NCI-H748 (cell line): Measurements from ENCODE around the gene TSPAN3.

Experiments used
- DNase-seq: peaks from one replicate; lab custom pipeline; 2025; ENCODE audit not compliant: unreplicated experiment; lab: John Stamatoyannopoulos, UW

Gene TSPAN3

DNA sequence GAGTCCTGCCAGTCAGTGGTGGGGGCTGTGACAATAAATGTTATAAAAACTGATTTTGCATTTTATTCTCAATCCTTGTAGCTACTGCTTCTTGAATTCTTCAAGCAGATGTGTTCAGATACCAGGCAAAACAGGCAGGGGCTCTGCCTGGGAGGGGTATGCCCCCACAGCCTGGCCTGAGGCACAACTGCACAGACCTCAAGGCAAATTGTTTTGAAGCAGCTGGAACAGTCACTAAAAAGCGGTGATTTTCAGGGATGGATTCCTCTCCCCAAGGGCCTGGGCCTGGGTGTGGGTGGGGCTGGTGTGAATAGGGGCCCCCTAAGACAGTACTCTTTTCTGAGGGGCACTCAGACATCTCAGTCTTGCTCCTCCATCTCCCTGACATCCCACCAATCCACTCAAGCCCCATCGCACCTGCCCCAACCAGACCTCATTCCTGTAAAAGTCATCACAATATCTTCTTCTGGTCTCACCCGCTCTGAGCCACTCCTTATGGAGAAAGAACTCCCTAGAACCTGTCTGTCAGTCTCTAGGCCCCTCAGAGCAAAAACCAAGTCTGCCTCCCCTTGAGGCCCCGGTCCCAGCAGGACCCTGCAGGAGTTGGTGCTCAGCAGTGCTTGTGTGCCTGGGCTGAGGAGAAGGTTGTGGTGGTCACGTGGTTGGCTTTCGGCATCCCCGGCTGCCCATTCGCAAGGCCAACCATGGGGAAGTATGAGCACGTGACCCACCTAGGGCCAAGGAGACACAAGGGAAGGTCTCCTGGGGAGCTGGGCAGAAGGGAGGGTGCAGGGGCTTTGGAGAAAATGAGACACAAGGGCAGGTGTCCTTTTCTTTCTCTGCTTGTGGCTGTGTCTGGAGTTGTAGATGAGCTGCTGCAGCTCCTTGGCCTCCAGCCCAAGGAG, 78.9 kb downstream of the TSPAN3 start:
- no peak for DNase-seq
